SK-N-SH (cell line): Measurements from ENCODE around the gene CHST13. TPM values are rescaled to one million over a fixed set of nuclear protein-coding genes. Genes with fewer than 3 reads are reported as not detected.

Experiments used
- CTCF ChIA-PET: fragments of 300-600, 350-600 bp; formaldehyde crosslinking; extraction: SDS; loops from one replicate; lab custom pipeline; 2021; lab: Yijun Ruan, JAX
- POLR2A ChIA-PET: fragments of 350-600 bp; sonication (Branson Sonifier 250); formaldehyde crosslinking; extraction: SDS; loops from one replicate; lab custom pipeline; 2020; ENCODE audit warnings: antibody characterized with exemption, inconsistent platforms; lab: Yijun Ruan, JAX
- DNase-seq: peaks from one replicate; pipeline ENCODE4 v3.0.0; 2012
- H2AFZ ChIP-seq: fragments of 200-600 bp; sonication (generic); 2 replicates; pipeline ENCODE4 v1.8.1; 2016; ENCODE audit warnings: antibody characterized with exemption, mild to moderate bottlenecking, low read depth
- H3F3A ChIP-seq: fragments of 200-600 bp; sonication (generic); replicated peaks from 2 replicates; pipeline ENCODE3; 2016; ENCODE audit warnings: antibody characterized with exemption, mild to moderate bottlenecking; ENCODE audit not compliant: insufficient read depth
- H3K27ac ChIP-seq, 2 experiments: fragments of 200-500 bp in 1 of 2; fragments of 200-600 bp in 1 of 2; sonication (Bioruptor generic) in 1 of 2; sonication (generic), shearing (Covaris generic) in 1 of 2; 2 replicates each; pipeline versions ENCODE4 v1.5.1 to v1.6.1; 2014 to 2016; ENCODE audit warnings: low read depth in 2 of 2, inconsistent platforms in 1 of 2, low read length in 1 of 2, mild to moderate bottlenecking in 1 of 2, mixed read lengths in 1 of 2
- H3K27me3 ChIP-seq: fragments of 200-600 bp; sonication (generic), shearing (Covaris generic); 2 replicates; pipeline ENCODE4 v1.6.1; 2016; ENCODE audit warnings: mixed run types; ENCODE audit not compliant: insufficient read depth
- H3K36me3 ChIP-seq, 2 experiments: fragments of 200-500 bp in 1 of 2; fragments of 200-600 bp in 1 of 2; sonication (Bioruptor generic) in 1 of 2; sonication (generic) in 1 of 2; replicated peaks in 1 of 2; 2 replicates each; pipeline versions ENCODE3 to v1.5.1; 2014 to 2016; ENCODE audit warnings: low read length in 1 of 2, mild to moderate bottlenecking in 1 of 2; ENCODE audit not compliant: insufficient read depth in 2 of 2, control insufficient read depth in 1 of 2
- H3K4me1 ChIP-seq, 2 experiments: fragments of 200-500 bp in 1 of 2; fragments of 200-600 bp in 1 of 2; sonication (Bioruptor generic) in 1 of 2; sonication (generic), shearing (Covaris generic) in 1 of 2; 2 replicates each; pipeline versions ENCODE4 v1.5.1 to v1.6.1; 2014 to 2016; ENCODE audit warnings: low read depth in 1 of 2, low read length in 1 of 2, mixed run types in 1 of 2; ENCODE audit not compliant: insufficient read depth in 2 of 2, control insufficient read depth in 1 of 2
- H3K4me2 ChIP-seq: fragments of 200-600 bp; sonication (generic), shearing (Covaris generic); 2 replicates; pipeline ENCODE4 v1.6.1; 2017; ENCODE audit warnings: mixed run types
- H3K4me3 ChIP-seq, 2 experiments: fragments of 200-500 bp in 1 of 2; fragments of 200-600 bp in 1 of 2; sonication (Bioruptor generic) in 1 of 2; sonication (generic), shearing (Covaris generic) in 1 of 2; 2 replicates each; pipeline versions ENCODE4 v1.5.1 to v1.8.1; 2014 to 2016; ENCODE audit warnings: low read depth in 2 of 2, inconsistent platforms in 1 of 2, low read length in 1 of 2, mild to moderate bottlenecking in 1 of 2, mixed read lengths in 1 of 2, moderate library complexity in 1 of 2
- H3K79me2 ChIP-seq: fragments of 200-600 bp; sonication (generic); 2 replicates; pipeline ENCODE4 v1.8.1; 2017; ENCODE audit warnings: mild to moderate bottlenecking; ENCODE audit not compliant: insufficient read depth
- H3K9ac ChIP-seq: fragments of 200-600 bp; sonication (generic); 2 replicates; pipeline ENCODE4 v1.6.1; 2017; ENCODE audit warnings: mixed run types
- H3K9me2 ChIP-seq: fragments of 200-600 bp; sonication (generic); 2 replicates; pipeline ENCODE4 v1.6.1; 2017; ENCODE audit warnings: mixed run types
- H3K9me3 ChIP-seq: fragments of 200-600 bp; sonication (generic); 2 replicates; pipeline ENCODE4 v1.6.1; 2017; ENCODE audit warnings: mixed run types, mild to moderate bottlenecking, moderate library complexity
- H4K20me1 ChIP-seq: fragments of 200-600 bp; sonication (generic); 2 replicates; pipeline ENCODE4 v1.6.1; 2017; ENCODE audit warnings: mild to moderate bottlenecking, mixed run types; ENCODE audit not compliant: insufficient read depth
- CTCF ChIP-seq: fragments of 200-600 bp; sonication (generic); IDR thresholded peaks from 2 replicates; pipeline ENCODE4 v1.6.1; 2017; ENCODE audit warnings: antibody characterized with exemption, mild to moderate bottlenecking, moderate library complexity
- ELF1 ChIP-seq: IDR thresholded peaks from 2 replicates; pipeline ENCODE4 v1.4.0; 2012
- EP300 ChIP-seq, 2 experiments: IDR thresholded peaks; 2 replicates each; pipeline versions ENCODE4 v1.4.0 to v1.6.1; 2012; ENCODE audit warnings: borderline replicate concordance in 1 of 2, low read depth in 1 of 2, low read length in 1 of 2
- FOXJ3 ChIP-seq: sonication (generic); formaldehyde crosslinking; IDR thresholded peaks from 2 replicates; pipeline ENCODE4 v1.5.1; 2020; ENCODE audit warnings: mild to moderate bottlenecking, missing genetic modification reagents
- GABPA ChIP-seq: IDR thresholded peaks from 2 replicates; pipeline ENCODE4 v1.4.0; 2012; ENCODE audit warnings: low read depth, mild to moderate bottlenecking
- GATA2 ChIP-seq: sonication (generic); formaldehyde crosslinking; IDR thresholded peaks from 2 replicates; pipeline ENCODE4 v1.5.0; 2020; ENCODE audit warnings: mild to moderate bottlenecking, missing genetic modification reagents
- MAX ChIP-seq: IDR thresholded peaks from 2 replicates; pipeline ENCODE4 v1.4.0; 2012; ENCODE audit warnings: low read depth
- MXI1 ChIP-seq: IDR thresholded peaks from 2 replicates; pipeline ENCODE4 v1.6.1; 2012; ENCODE audit warnings: mild to moderate bottlenecking, low read depth, low read length, improper control_type of control experiment
- PBX3 ChIP-seq: IDR thresholded peaks from 2 replicates; pipeline ENCODE4; 2012
- POLR2AphosphoS5 ChIP-seq: IDR thresholded peaks from 2 replicates; pipeline ENCODE4 v1.6.1; 2012; ENCODE audit warnings: low read depth, low read length
- RAD21 ChIP-seq: IDR thresholded peaks from 2 replicates; pipeline ENCODE4 v1.6.1; 2012; ENCODE audit warnings: mild to moderate bottlenecking, low read length
- REST ChIP-seq: IDR thresholded peaks from 2 replicates; pipeline ENCODE4 v1.6.1; 2012; ENCODE audit warnings: mild to moderate bottlenecking, low read depth, low read length, moderate library complexity
- RXRA ChIP-seq: IDR thresholded peaks from 2 replicates; pipeline ENCODE4 v1.4.0; 2012; ENCODE audit warnings: low read depth, mild to moderate bottlenecking, borderline replicate concordance
- SIN3A ChIP-seq: IDR thresholded peaks from 2 replicates; pipeline ENCODE4 v1.6.1; 2012; ENCODE audit warnings: low read depth, mild to moderate bottlenecking, low read length, moderate library complexity, borderline replicate concordance
- TEAD4 ChIP-seq: IDR thresholded peaks from 2 replicates; pipeline ENCODE4 v1.4.0; 2012; ENCODE audit warnings: mild to moderate bottlenecking, borderline replicate concordance; ENCODE audit not compliant: insufficient read depth
- USF1 ChIP-seq: IDR thresholded peaks from 2 replicates; pipeline ENCODE4 v1.4.0; 2012; ENCODE audit warnings: low read depth, borderline replicate concordance
- USF2 ChIP-seq: fragments of 150-350 bp; IDR thresholded peaks from 2 replicates; pipeline ENCODE4 v1.6.1; 2017; ENCODE audit warnings: antibody characterized with exemption, low read length, low read depth, borderline replicate concordance
- WGBS: methylation state at CpG from one replicate; pipeline ENCODE4 v1.1.6; 2017; ENCODE audit warnings: low lambda C conversion rate; 5-methylcytosine and 5-hydroxymethylcytosine counted together
- polyA plus RNA-seq, 3 experiments: library from polyadenylated mRNA; depleted of rRNA; stranded (reverse); fragments of >200 nt; gene quantifications; 2 replicates each; pipeline ENCODE4 v1.2.3, GENCODE V29; 2012

CHST13 gene
- polyA plus RNA-seq, 1 of the 3 experiments (the other 2 are of a cell fraction): 0.41 TPM

GRCh38 chr3:126549861-126550487, 26.0 kb downstream of the CHST13 start:
- Histone ChIP-seq H3F3A (no peaks in the 10 kb centered on the region), H3K9me3 (no peaks in the 10 kb centered on the region), H3K4me1 (no peaks in the 10 kb centered on the region; a peak in 1 of 4 replicates), H3K4me2 (no peak overlapping the region), H3K36me3 (no peaks in the 10 kb centered on the region), H3K79me2 (no peaks in the 10 kb centered on the region), H3K4me3 (no peak overlapping the region), H3K9me2 (no peaks in the 10 kb centered on the region), H3K27me3 (peaks cover 9% of the 10 kb centered on the region; the same call in 1 of the 2 replicates), H3K9ac (no peak overlapping the region), H3K27ac (no peak overlapping the region), H2AFZ (no peak overlapping the region), H4K20me1 (no peaks in the 10 kb centered on the region)
- TF ChIP-seq MAX (no peak), REST (no peak), ELF1 (no peak), GATA2 (CRISPR knock-in tag) (no peak), TEAD4 (no peak), USF2 (no peak), POLR2AphosphoS5 (no peak), RXRA (no peak), USF1 (no peak), GABPA (no peak), EP300 (IDR thresholded peaks at IDR 0.05; ENCODE audit: borderline replicate concordance in 1 of 2, low read depth in 1 of 2, low read length in 1 of 2) (no peak), CTCF (no peak), SIN3A (no peak), MXI1 (no peak), PBX3 (no peak), RAD21 (no peak), FOXJ3 (CRISPR knock-in tag) (no peak)
- peak; percentile 25 for DNase-seq
- ChIA-PET CTCF (no interaction called here), POLR2A (no interaction called here)
- WGBS: 80% methylated on average over 12 of the region's 12 CpGs
